ENCODE measurements around the gene TRIM47.

GRCh38 chr17:75835654-75835987, 42.8 kb downstream of the TRIM47 start:
- TF ChIP-seq EZH2 (IDR thresholded peaks at IDR 0.05) (no peak), RAD21 (IDR thresholded peaks at IDR 0.05; ENCODE audit: low read depth) (no peak), POLR2A (IDR thresholded peaks at IDR 0.05; ENCODE audit: borderline replicate concordance, extremely low read depth, insufficient read depth, insufficient read length) (no peak), EZH2phosphoT487 (IDR thresholded peaks at IDR 0.05; ENCODE audit: borderline replicate concordance) (no peak), CTCF (IDR thresholded peaks at IDR 0.05 in 2 of 3, conservative IDR thresholded peaks at IDR 0.05 in 1 of 3; ENCODE audit: borderline replicate concordance in 1 of 3, insufficient read depth in 1 of 3, low read depth in 2 of 3, low read length in 2 of 3) (no peak)

Data from HCT116 (cell line).